NAMALWA (cell line): ENCODE measurements around the gene AQP12A.
"Not testable (repeated sequence)": the region's sequence is repeated elsewhere in the genome, so short reads cannot be mapped to it uniquely, and the experiment has no call there.

Source experiments
- DNase-seq: peaks from one replicate; pipeline ENCODE4 v3.0.0-alpha.2; 2015; ENCODE audit warnings: low spot score

Gene AQP12A

GRCh38 chr2:240662681-240663080 is 29.0 kb upstream of the AQP12A start:
- no peak for DNase-seq

GRCh38 chr2:240663546-240664190 is 28.0 kb upstream of the AQP12A start:
- DNase-seq: no peak

- DNase-seq: no peak
Observed at GRCh38 chr2:240664622-240665021, 27.0 kb upstream of the AQP12A start.

- DNase-seq: no peak
Observed at GRCh38 chr2:240670402-240670801, 21.3 kb upstream of the AQP12A start.

GRCh38 chr2:240670950-240671349 is 20.7 kb upstream of the AQP12A start:
- no peak for DNase-seq

- no peak for DNase-seq
Observed at GRCh38 chr2:240672076-240672700, 19.5 kb upstream of the AQP12A start.

- no peak for DNase-seq
Observed at GRCh38 chr2:240672701-240673190, 18.9 kb upstream of the AQP12A start.

- DNase-seq: not testable (repeated sequence)
Observed at GRCh38 chr2:240674461-240675184, 17.0 kb upstream of the AQP12A start.

- DNase-seq: not testable (repeated sequence)
Observed at GRCh38 chr2:240675345-240675744, 16.3 kb upstream of the AQP12A start.

GRCh38 chr2:240678043-240678442 is 13.6 kb upstream of the AQP12A start:
- DNase-seq: not testable (repeated sequence)

- not testable (repeated sequence) for DNase-seq
Observed at GRCh38 chr2:240678909-240679308, 12.8 kb upstream of the AQP12A start.

- not testable (repeated sequence) for DNase-seq
Observed at GRCh38 chr2:240680185-240680584, 11.5 kb upstream of the AQP12A start.

GRCh38 chr2:240682431-240683224 is 9.0 kb upstream of the AQP12A start, which contains the start of gene AQP12B:
AQP12B (minus strand) TSS chr2:240682885; CDS start chr2:240682837, 48 bp downstream.
- DNase-seq: not testable (repeated sequence)

- DNase-seq: not testable (repeated sequence)
Observed at GRCh38 chr2:240683329-240683979, 8.2 kb upstream of the AQP12A start.

- DNase-seq: not testable (repeated sequence)
Observed at GRCh38 chr2:240683980-240684728, 7.5 kb upstream of the AQP12A start.

GRCh38 chr2:240685771-240686371 is 5.8 kb upstream of the AQP12A start:
- peak; percentile 17 for DNase-seq

GRCh38 chr2:240686460-240686859 is 5.2 kb upstream of the AQP12A start:
- DNase-seq: no peak

GRCh38 chr2:240687045-240687740 is 4.5 kb upstream of the AQP12A start:
- DNase-seq: no peak

GRCh38 chr2:240687741-240688552 is 3.7 kb upstream of the AQP12A start:
- DNase-seq: no peak
